CD4-positive, alpha-beta T cell (primary cell): Measurements from ENCODE around the gene GSG1L. TPM values are rescaled to one million over a fixed set of nuclear protein-coding genes. Genes with fewer than 3 reads are reported as not detected.

Source experiments
- ATAC-seq: fragments of 200-7000 bp; cut with Tn5 transposase; one replicate; pipeline ENCODE4 v1.10.0; 2022; ENCODE audit warnings: mild to moderate bottlenecking; ENCODE audit not compliant: poor library complexity
- CTCF ChIA-PET: fragments of 350-600 bp; sonication (Branson Sonifier 250); formaldehyde crosslinking; loops from one replicate; lab custom pipeline; 2021; ENCODE audit warnings: antibody characterized with exemption, inconsistent platforms; lab: Charles Lee
- POLR2A ChIA-PET: fragments of 350-600 bp; sonication (Branson Sonifier 250); formaldehyde crosslinking; loops from one replicate; lab custom pipeline; 2021; ENCODE audit warnings: antibody characterized with exemption, inconsistent platforms; lab: Charles Lee
- DNase-seq, 14 experiments: peaks; one replicate each; pipeline ENCODE4 v3.0.0-alpha.2; 2013 to 2020; ENCODE audit warnings: mixed read lengths in 2 of 14
- H3K27ac ChIP-seq, 2 donors: one replicate each; pipeline versions ENCODE4 v1.5.1 to v1.7.0; 2013; ENCODE audit warnings: low read length in 2 of 2, low read depth in 1 of 2, mild to moderate bottlenecking in 1 of 2
- H3K27me3 ChIP-seq, 2 experiments: 1 replicate in 1 of 2; 2 replicates in 1 of 2; pipeline versions ENCODE4 v1.6.1 to v1.7.0; 2013; ENCODE audit warnings: low read length in 2 of 2, control low read depth in 1 of 2, mild to moderate bottlenecking in 1 of 2, moderate library complexity in 1 of 2; ENCODE audit not compliant: insufficient read depth in 2 of 2, control insufficient read depth in 1 of 2
- H3K36me3 ChIP-seq: one replicate; pipeline ENCODE4 v1.6.1; 2013; ENCODE audit warnings: low read length, control low read depth; ENCODE audit not compliant: insufficient read depth
- H3K4me1 ChIP-seq: one replicate; pipeline ENCODE4 v1.6.1; 2013; ENCODE audit warnings: low read length, control low read depth; ENCODE audit not compliant: insufficient read depth
- H3K4me3 ChIP-seq: one replicate; pipeline ENCODE4 v1.5.1; 2013; ENCODE audit warnings: mild to moderate bottlenecking, low read length, moderate library complexity
- H3K9me3 ChIP-seq, 2 experiments: 1 replicate in 1 of 2; 2 replicates in 1 of 2; pipeline versions ENCODE4 v1.6.1 to v1.7.0; 2013; ENCODE audit warnings: low read length in 2 of 2, mild to moderate bottlenecking in 2 of 2, control low read depth in 1 of 2, moderate library complexity in 1 of 2; ENCODE audit not compliant: control insufficient read depth in 1 of 2, insufficient read depth in 1 of 2
- H3K27ac Mint-ChIP-seq: one replicate; pipeline ENCODE4 v1.8.0; 2020; ENCODE audit warnings: mixed read lengths
- H3K27me3 Mint-ChIP-seq: one replicate; pipeline ENCODE4 v1.8.0; 2021; ENCODE audit warnings: mixed read lengths
- H3K36me3 Mint-ChIP-seq: one replicate; pipeline ENCODE4 v1.8.0; 2021; ENCODE audit warnings: low read depth, mixed read lengths
- H3K4me1 Mint-ChIP-seq: one replicate; pipeline ENCODE4 v1.8.0; 2021; ENCODE audit warnings: low read depth, mixed read lengths
- H3K4me3 Mint-ChIP-seq: one replicate; pipeline ENCODE4 v1.8.0; 2020; ENCODE audit warnings: mild to moderate bottlenecking, mixed read lengths
- H3K9me3 Mint-ChIP-seq: one replicate; pipeline ENCODE4 v1.8.0; 2020; ENCODE audit warnings: mixed read lengths
- intact Hi-C, 2 experiments: fragments of 100-400 bp; cut with DNase I in 1 of 2; cut with micrococcal nuclease in 1 of 2; formaldehyde crosslinking; loops; one replicate each; pipeline versions ENCODE4 v1.15.1 to v1.9.0; 2023 to 2025; cut with DNase I, micrococcal nuclease
- total RNA-seq, 174 experiments: library from RNA in 2 of 174; stranded (reverse) in 2 of 174; gene quantifications; one replicate each; pipeline ENCODE4 v1.2.3 and lab custom pipeline; 2021 to 2026
- TF ChIP-seq, protein P1 (sequence below): fragments of 200-600 bp; IDR thresholded peaks from one replicate; pipeline ENCODE4 v1.8.0; 2022; ENCODE audit warnings: antibody characterized with exemption, mild to moderate bottlenecking

The GSG1L gene
- total RNA-seq, 2 experiments from 2014 or later: not detected

DNA sequence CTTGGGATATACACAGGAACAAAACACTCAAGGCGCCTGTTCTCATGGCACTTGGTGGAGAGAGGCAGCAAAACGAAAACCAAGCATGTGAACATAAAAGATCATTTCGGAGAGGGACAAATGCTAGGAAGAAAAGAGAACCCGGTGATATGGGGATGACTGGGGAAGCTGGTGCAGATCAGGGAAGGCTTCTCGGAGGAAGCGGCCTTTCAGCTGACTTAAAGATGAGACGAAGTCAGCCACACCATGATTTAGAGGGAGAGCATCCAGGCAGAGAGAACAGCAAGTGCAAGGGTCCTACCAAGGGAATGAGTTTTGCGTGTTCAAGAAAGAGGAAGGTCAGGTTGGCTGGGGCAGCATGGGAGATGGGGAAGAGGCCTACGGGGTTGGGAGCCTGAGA lies 262.7 kb downstream of the GSG1L start:
- ChIA-PET CTCF (no interaction called here), POLR2A (no interaction called here)
- H3K27me3 ChIP-seq: peaks cover 5 to 10% of the 10 kb centered on the region in 2 experiments
- TF ChIP-seq, protein P1, sequence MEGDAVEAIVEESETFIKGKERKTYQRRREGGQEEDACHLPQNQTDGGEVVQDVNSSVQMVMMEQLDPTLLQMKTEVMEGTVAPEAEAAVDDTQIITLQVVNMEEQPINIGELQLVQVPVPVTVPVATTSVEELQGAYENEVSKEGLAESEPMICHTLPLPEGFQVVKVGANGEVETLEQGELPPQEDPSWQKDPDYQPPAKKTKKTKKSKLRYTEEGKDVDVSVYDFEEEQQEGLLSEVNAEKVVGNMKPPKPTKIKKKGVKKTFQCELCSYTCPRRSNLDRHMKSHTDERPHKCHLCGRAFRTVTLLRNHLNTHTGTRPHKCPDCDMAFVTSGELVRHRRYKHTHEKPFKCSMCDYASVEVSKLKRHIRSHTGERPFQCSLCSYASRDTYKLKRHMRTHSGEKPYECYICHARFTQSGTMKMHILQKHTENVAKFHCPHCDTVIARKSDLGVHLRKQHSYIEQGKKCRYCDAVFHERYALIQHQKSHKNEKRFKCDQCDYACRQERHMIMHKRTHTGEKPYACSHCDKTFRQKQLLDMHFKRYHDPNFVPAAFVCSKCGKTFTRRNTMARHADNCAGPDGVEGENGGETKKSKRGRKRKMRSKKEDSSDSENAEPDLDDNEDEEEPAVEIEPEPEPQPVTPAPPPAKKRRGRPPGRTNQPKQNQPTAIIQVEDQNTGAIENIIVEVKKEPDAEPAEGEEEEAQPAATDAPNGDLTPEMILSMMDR: no peak
- Mint-ChIP-seq H3K36me3 (no peaks in the 10 kb centered on the region), H3K27ac (no peak overlapping the region), H3K4me1 (peaks cover 8% of the 10 kb centered on the region), H3K9me3 (no peaks in the 10 kb centered on the region), H3K4me3 (no peak overlapping the region), H3K27me3 (peaks cover 46% of the 10 kb centered on the region)
- DNase-seq (no peak), ATAC-seq (no peak)
- no peak overlapping the region for H3K27ac ChIP-seq
- H3K9me3 ChIP-seq: peaks cover 0 to 8% of the 10 kb centered on the region in 2 experiments
- intact Hi-C loops: no loop called here
- H3K36me3 ChIP-seq: no peaks in the 10 kb centered on the region
- peaks cover 5% of the 10 kb centered on the region for H3K4me1 ChIP-seq
- no peak overlapping the region for H3K4me3 ChIP-seq

DNA sequence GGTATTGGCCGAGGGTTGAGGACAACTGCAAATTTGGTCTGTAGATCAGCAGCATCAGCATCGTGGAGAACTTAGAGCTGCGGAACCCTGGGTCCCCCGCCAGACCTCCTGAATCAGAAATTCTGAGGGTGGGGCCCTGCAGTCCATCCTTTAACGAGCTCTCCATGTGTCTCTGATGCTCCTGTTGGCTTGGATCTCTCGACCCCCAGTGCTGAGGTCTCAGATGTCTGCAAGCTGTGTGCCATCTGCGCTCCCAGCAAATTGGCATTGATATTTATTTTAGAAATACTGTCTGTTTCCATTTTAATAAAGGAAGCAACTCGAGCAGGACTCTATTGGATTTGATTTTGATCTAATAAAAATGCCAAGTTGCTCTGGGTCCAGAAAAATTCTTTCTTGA lies 263.6 kb downstream of the GSG1L start:
- TF ChIP-seq, protein P1: no peak
- no peak overlapping the region for H3K4me3 Mint-ChIP-seq

GRCh38 chr16:27798241-27798640 lies 265.3 kb downstream of the GSG1L start:
- Histone ChIP-seq H3K27ac (no peak overlapping the region), H3K27me3 (peaks cover 0 to 8% of the 10 kb centered on the region in 2 experiments), H3K36me3 (no peaks in the 10 kb centered on the region), H3K4me1 (no peaks in the 10 kb centered on the region), H3K9me3 (peaks cover 0 to 8% of the 10 kb centered on the region in 2 experiments), H3K4me3 (no peak overlapping the region)
- no peak overlapping the region for H3K27ac Mint-ChIP-seq
- DNase-seq: no peak
- TF ChIP-seq, protein P1: no peak
- ChIA-PET CTCF (no interaction called here), POLR2A (no interaction called here)
- no peaks in the 10 kb centered on the region for H3K9me3 Mint-ChIP-seq
- peaks cover 39% of the 10 kb centered on the region for H3K27me3 Mint-ChIP-seq
- no peak for ATAC-seq
- intact Hi-C loops: no loop called here
- no peaks in the 10 kb centered on the region for H3K36me3 Mint-ChIP-seq
- H3K4me3 Mint-ChIP-seq: no peak overlapping the region
- H3K4me1 Mint-ChIP-seq: no peaks in the 10 kb centered on the region

More for the DNA sequence above, 263.6 kb downstream of the GSG1L start:
- Mint-ChIP-seq H3K4me1 (peaks cover 8% of the 10 kb centered on the region), H3K36me3 (no peaks in the 10 kb centered on the region), H3K9me3 (no peaks in the 10 kb centered on the region), H3K27me3 (peaks cover 49% of the 10 kb centered on the region), H3K27ac (no peak overlapping the region)
- Histone ChIP-seq H3K27ac (no peak overlapping the region), H3K4me1 (peaks cover 5% of the 10 kb centered on the region), H3K9me3 (peaks cover 0 to 8% of the 10 kb centered on the region in 2 experiments), H3K27me3 (peaks cover 5 to 10% of the 10 kb centered on the region in 2 experiments), H3K36me3 (no peaks in the 10 kb centered on the region), H3K4me3 (no peak overlapping the region)
- ChIA-PET POLR2A (no interaction called here), CTCF (no interaction called here)
- ATAC-seq (no peak), DNase-seq (no peak)
- intact Hi-C loops: no loop called here
